ENCODE data around the gene FOXD3.
A peak's percentile ranks its signal among the peaks of the same experiment; 100 is the strongest.
"Not testable (repeated sequence)": the region's sequence is repeated elsewhere in the genome, so short reads cannot be mapped to it uniquely, and the experiment has no call there.

FOXD3 gene

GRCh38 chr1:63321066-63321784 is 1.1 kb upstream of the FOXD3 start:
- DNase-seq, result no peak

GRCh38 chr1:63321785-63322113 is 618 bp upstream of the FOXD3 start:
- no peak for DNase-seq

GRCh38 chr1:63322944-63323864 is 837 bp downstream of the FOXD3 start:
- peak; percentile 66 for DNase-seq

GRCh38 chr1:63323865-63324778 is 1.8 kb downstream of the FOXD3 start:
- peak; percentile 66 for DNase-seq

GRCh38 chr1:63324779-63325119 is 2.4 kb downstream of the FOXD3 start:
- no peak for DNase-seq

GRCh38 chr1:63325279-63325985 is 3.1 kb downstream of the FOXD3 start:
- no peak for DNase-seq

- no peak for DNase-seq
Observed at GRCh38 chr1:63326106-63326472, 3.7 kb downstream of the FOXD3 start.

- peak; percentile 8 for DNase-seq
Observed at GRCh38 chr1:63326473-63327380, 4.4 kb downstream of the FOXD3 start.

GRCh38 chr1:63327417-63328054 is 5.2 kb downstream of the FOXD3 start:
- DNase-seq, result peak; percentile 14

GRCh38 chr1:63328122-63328521 is 5.8 kb downstream of the FOXD3 start:
- no peak for DNase-seq

- no peak for DNase-seq
Observed at GRCh38 chr1:63328781-63329180, 6.4 kb downstream of the FOXD3 start.

- no peak for DNase-seq
Observed at GRCh38 chr1:63329621-63330330, 7.4 kb downstream of the FOXD3 start.

GRCh38 chr1:63330331-63330916 is 8.1 kb downstream of the FOXD3 start:
- no peak for DNase-seq

GRCh38 chr1:63342402-63342801 is 20.0 kb downstream of the FOXD3 start:
- no peak for DNase-seq

GRCh38 chr1:63343922-63344321 is 21.6 kb downstream of the FOXD3 start:
- no peak for DNase-seq

GRCh38 chr1:63350320-63350719 is 28.0 kb downstream of the FOXD3 start:
- DNase-seq, result no peak

- no peak for DNase-seq
Observed at GRCh38 chr1:63352736-63353135, 30.4 kb downstream of the FOXD3 start.

- DNase-seq, result not testable (repeated sequence)
Observed at GRCh38 chr1:63356234-63356633, 33.9 kb downstream of the FOXD3 start.

- DNase-seq, result no peak
Observed at GRCh38 chr1:63359561-63359960, 37.2 kb downstream of the FOXD3 start.

- DNase-seq, result no peak
Observed at GRCh38 chr1:63362073-63362472, 39.7 kb downstream of the FOXD3 start.
